ENCODE measurements around the gene RAB44.

DNA sequence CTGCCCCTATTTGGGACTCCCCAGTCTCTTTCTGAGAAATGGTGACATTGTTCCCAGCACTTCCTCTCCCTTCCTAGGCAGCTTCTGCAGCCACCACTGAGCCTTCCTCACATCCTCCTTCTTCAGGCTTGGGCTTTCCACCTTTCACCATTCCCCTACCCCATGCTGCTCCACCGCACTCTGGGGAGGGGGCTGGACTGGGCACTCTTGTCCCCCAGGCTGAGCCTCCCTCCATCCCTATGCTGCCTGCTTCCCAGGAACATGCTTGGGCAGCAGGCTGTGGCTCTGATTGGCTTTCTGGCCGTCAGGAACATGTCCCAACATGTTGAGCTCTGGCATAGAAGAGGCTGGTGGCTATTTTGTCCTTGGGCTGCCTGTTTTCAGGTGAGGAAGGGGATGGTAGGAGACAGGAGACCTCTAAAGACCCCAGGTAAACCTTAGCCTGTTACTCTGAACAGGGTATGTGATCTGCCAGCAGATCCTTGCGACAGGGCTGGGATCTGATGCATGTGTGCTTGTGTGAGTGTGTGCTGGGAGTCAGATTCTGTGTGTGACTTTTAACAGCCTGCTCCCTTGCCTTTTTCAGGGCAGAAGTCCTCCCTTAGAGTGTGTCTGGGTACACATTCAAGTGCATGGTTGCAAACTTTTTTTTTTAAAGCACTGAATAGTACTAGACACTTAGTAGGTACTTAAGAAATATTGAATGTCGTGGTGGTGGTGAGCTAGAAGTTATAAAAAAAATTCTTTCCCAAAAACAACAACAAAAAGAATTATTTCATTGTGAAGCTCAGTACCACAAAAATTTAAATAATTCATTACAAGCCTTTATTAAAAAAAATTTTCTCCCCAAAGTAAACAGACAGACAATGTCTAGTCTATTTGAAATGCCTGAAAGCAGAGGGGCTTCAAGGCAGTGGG lies 21.2 kb upstream of the RAB44 start:
- TF ChIP-seq, protein P1, sequence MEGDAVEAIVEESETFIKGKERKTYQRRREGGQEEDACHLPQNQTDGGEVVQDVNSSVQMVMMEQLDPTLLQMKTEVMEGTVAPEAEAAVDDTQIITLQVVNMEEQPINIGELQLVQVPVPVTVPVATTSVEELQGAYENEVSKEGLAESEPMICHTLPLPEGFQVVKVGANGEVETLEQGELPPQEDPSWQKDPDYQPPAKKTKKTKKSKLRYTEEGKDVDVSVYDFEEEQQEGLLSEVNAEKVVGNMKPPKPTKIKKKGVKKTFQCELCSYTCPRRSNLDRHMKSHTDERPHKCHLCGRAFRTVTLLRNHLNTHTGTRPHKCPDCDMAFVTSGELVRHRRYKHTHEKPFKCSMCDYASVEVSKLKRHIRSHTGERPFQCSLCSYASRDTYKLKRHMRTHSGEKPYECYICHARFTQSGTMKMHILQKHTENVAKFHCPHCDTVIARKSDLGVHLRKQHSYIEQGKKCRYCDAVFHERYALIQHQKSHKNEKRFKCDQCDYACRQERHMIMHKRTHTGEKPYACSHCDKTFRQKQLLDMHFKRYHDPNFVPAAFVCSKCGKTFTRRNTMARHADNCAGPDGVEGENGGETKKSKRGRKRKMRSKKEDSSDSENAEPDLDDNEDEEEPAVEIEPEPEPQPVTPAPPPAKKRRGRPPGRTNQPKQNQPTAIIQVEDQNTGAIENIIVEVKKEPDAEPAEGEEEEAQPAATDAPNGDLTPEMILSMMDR (IDR thresholded peaks at IDR 0.05; ENCODE audit: low read depth, low read length, poor library complexity, severe bottlenecking), result no peak
- no peak for TF ChIP-seq EZH2phosphoT487 (IDR thresholded peaks at IDR 0.05; ENCODE audit: borderline replicate concordance, low read length)
